ENCODE results near the gene ATP8B2. TPM values are rescaled to one million over a fixed set of nuclear protein-coding genes. Genes with fewer than 3 reads are reported as not detected.

ATP8B2 gene
- polyA plus RNA-seq, 1 of the 3 experiments (the other 2 are of a cell fraction) = 50.7 TPM

- H3K36me3 ChIP-seq (replicated peaks in 1 of 2; ENCODE audit: control insufficient read depth in 1 of 2, insufficient read depth in 2 of 2, low read length in 1 of 2) = peaks cover 3 to 21% of the 10 kb centered on the region in 2 experiments
- peak overlapping the region; percentile 70; the same call in 1 of the 2 replicates for H3K4me2 ChIP-seq
- peak overlapping the region in 1 of 2 experiments; percentile 39; a peak in 2 of 4 replicates for H3K4me3 ChIP-seq (ENCODE audit: low read depth in 2 of 2, low read length in 1 of 2)
- no peaks in the 10 kb centered on the region for H3K9me3 ChIP-seq
- no peaks in the 10 kb centered on the region for H3K9me2 ChIP-seq
- peak; percentile 25 for DNase-seq
- no peak overlapping the region for H3K9ac ChIP-seq
- H2AFZ ChIP-seq (ENCODE audit: low read depth) = no peak overlapping the region
- TF ChIP-seq RAD21 (IDR thresholded peaks at IDR 0.05; ENCODE audit: low read length) = no peak
- no peak for TF ChIP-seq SIN3A (IDR thresholded peaks at IDR 0.05; ENCODE audit: borderline replicate concordance, low read depth, low read length)
- TF ChIP-seq EP300 (IDR thresholded peaks at IDR 0.05; ENCODE audit: borderline replicate concordance in 1 of 2, low read depth in 1 of 2, low read length in 1 of 2) = no peak
- TF ChIP-seq TAF1 (IDR thresholded peaks at IDR 0.05; ENCODE audit: borderline replicate concordance, low read depth, low read length) = no peak
- no peak for TF ChIP-seq EZH2phosphoT487 (IDR thresholded peaks at IDR 0.05; ENCODE audit: borderline replicate concordance, low read depth)
- TF ChIP-seq, protein P1, sequence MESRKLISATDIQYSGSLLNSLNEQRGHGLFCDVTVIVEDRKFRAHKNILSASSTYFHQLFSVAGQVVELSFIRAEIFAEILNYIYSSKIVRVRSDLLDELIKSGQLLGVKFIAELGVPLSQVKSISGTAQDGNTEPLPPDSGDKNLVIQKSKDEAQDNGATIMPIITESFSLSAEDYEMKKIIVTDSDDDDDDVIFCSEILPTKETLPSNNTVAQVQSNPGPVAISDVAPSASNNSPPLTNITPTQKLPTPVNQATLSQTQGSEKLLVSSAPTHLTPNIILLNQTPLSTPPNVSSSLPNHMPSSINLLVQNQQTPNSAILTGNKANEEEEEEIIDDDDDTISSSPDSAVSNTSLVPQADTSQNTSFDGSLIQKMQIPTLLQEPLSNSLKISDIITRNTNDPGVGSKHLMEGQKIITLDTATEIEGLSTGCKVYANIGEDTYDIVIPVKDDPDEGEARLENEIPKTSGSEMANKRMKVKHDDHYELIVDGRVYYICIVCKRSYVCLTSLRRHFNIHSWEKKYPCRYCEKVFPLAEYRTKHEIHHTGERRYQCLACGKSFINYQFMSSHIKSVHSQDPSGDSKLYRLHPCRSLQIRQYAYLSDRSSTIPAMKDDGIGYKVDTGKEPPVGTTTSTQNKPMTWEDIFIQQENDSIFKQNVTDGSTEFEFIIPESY (IDR thresholded peaks at IDR 0.05; ENCODE audit: borderline replicate concordance, low read depth) = no peak
- TF ChIP-seq POLR2AphosphoS5 (IDR thresholded peaks at IDR 0.05; ENCODE audit: low read depth, low read length) = no peak
- no peak for TF ChIP-seq NFIC (IDR thresholded peaks at IDR 0.05; ENCODE audit: borderline replicate concordance)
- no peak for TF ChIP-seq RXRA (IDR thresholded peaks at IDR 0.05; ENCODE audit: borderline replicate concordance, low read depth)
- no peak for TF ChIP-seq ELF1 (IDR thresholded peaks at IDR 0.05)
- no peak for TF ChIP-seq GABPA (IDR thresholded peaks at IDR 0.05; ENCODE audit: low read depth)
- no peak for TF ChIP-seq FOSL2 (IDR thresholded peaks at IDR 0.05; ENCODE audit: borderline replicate concordance, low read depth)
- TF ChIP-seq, protein P2, sequence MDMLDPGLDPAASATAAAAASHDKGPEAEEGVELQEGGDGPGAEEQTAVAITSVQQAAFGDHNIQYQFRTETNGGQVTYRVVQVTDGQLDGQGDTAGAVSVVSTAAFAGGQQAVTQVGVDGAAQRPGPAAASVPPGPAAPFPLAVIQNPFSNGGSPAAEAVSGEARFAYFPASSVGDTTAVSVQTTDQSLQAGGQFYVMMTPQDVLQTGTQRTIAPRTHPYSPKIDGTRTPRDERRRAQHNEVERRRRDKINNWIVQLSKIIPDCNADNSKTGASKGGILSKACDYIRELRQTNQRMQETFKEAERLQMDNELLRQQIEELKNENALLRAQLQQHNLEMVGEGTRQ (IDR thresholded peaks at IDR 0.05; ENCODE audit: borderline replicate concordance, low read depth, low read length) = no peak
- TF ChIP-seq NRF1 (IDR thresholded peaks at IDR 0.05; ENCODE audit: low read depth, low read length) = no peak
- TF ChIP-seq JUND (IDR thresholded peaks at IDR 0.05) = no peak
- H3K27ac ChIP-seq (ENCODE audit: low read depth in 2 of 2, low read length in 1 of 2) = no peak overlapping the region
- WGBS (ENCODE audit: low lambda C conversion rate) = 40% methylated on average over 8 of the region's 9 CpGs
- POLR2A ChIA-PET = interaction anchor here (0.7 kb wide), 1 partner anchor 23 kb away, joined by 3 read pairs; no protein-coding TSS in a partner anchor
- H3K79me2 ChIP-seq (ENCODE audit: insufficient read depth) = no peaks in the 10 kb centered on the region
- H3F3A ChIP-seq (replicated peaks; ENCODE audit: insufficient read depth) = peaks cover 5% of the 10 kb centered on the region
- no peaks in the 10 kb centered on the region for H4K20me1 ChIP-seq (ENCODE audit: insufficient read depth)
- peaks cover 7 to 10% of the 10 kb centered on the region in 2 experiments; a peak in 1 of 4 replicates for H3K4me1 ChIP-seq (ENCODE audit: control insufficient read depth in 1 of 2, insufficient read depth in 2 of 2, low read depth in 1 of 2, low read length in 1 of 2)
- no peaks in the 10 kb centered on the region for H3K27me3 ChIP-seq (ENCODE audit: insufficient read depth)
- CTCF ChIA-PET = interaction anchor here (2.3 to 6.9 kb wide), 2 partner anchors 18 to 28 kb away, joined by 7 to 53 read pairs; partner anchors contain the start of gene ATP8B2
These were observed 26.9 kb downstream of the ATP8B2 start for GRCh38 chr1:154352245-154352580.
